ENCODE data around the gene RARRES1.

DNA sequence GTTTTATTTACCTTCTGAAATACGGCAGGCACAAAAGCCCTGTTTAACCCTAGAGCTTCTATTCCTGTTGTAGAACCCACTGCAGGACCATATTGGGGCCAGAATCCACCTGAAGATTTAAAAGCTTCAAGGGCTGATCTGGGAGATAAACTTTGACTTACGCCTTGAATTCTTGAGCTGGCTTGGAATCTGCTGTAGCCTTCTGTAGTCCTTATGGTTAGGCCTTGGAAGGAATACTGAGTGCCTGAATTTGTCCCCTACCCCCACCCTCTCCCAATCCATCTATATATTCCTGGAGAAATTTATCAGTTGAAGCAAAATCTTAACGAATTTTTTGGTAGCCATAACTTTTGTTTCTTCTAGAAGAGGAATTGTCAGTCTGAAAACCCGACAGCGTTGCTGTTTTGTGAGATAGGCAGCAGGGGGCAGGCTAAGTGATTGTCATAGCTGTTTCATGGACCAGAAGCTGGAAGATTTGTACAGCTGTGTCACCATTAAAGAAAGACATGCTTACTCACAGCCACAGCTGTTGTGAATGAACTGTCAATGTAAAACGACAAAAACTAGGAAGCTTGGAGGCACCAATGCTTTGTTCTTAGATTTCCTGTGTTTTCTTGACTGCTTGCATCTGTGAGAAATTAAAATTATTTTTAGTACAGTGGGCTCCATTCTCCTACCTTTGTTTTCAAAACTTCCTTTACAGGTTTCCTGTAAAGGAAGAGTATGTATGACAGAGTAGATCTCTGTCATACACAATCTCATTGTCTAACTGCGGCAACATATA lies 72.6 kb downstream of the RARRES1 start:
- TF ChIP-seq, protein P1, sequence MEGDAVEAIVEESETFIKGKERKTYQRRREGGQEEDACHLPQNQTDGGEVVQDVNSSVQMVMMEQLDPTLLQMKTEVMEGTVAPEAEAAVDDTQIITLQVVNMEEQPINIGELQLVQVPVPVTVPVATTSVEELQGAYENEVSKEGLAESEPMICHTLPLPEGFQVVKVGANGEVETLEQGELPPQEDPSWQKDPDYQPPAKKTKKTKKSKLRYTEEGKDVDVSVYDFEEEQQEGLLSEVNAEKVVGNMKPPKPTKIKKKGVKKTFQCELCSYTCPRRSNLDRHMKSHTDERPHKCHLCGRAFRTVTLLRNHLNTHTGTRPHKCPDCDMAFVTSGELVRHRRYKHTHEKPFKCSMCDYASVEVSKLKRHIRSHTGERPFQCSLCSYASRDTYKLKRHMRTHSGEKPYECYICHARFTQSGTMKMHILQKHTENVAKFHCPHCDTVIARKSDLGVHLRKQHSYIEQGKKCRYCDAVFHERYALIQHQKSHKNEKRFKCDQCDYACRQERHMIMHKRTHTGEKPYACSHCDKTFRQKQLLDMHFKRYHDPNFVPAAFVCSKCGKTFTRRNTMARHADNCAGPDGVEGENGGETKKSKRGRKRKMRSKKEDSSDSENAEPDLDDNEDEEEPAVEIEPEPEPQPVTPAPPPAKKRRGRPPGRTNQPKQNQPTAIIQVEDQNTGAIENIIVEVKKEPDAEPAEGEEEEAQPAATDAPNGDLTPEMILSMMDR (conservative IDR thresholded peaks at IDR 0.05; ENCODE audit: low read depth, low read length), result peak; percentile 78
- TF ChIP-seq EZH2 (IDR thresholded peaks at IDR 0.05; ENCODE audit: borderline replicate concordance, low read depth, low read length, poor library complexity, severe bottlenecking), result no peak
